A549 (cell line): Measurements from ENCODE around the gene RECQL. TPM values are rescaled to one million over a fixed set of nuclear protein-coding genes. Genes with fewer than 3 reads are reported as not detected.

Source experiments
- ATAC-seq, 2 experiments: fragments of 200-7000 bp in 1 of 2; fragments of >200 bp in 1 of 2; cut with Nextera tagmentation in 1 of 2; cut with Tn5 transposase in 1 of 2; 3 replicates each; pipeline versions ENCODE4 v1.8.0 to v1.9.1; 2018 to 2020; ENCODE audit warnings: mild to moderate bottlenecking in 1 of 2, moderate library complexity in 1 of 2
- CTCF ChIA-PET: fragments of 300-600 bp; sonication (Branson Sonifier 250); formaldehyde crosslinking; extraction: SDS; loops from one replicate; lab custom pipeline; 2021; ENCODE audit warnings: antibody characterized with exemption, inconsistent platforms; lab: Yijun Ruan, JAX
- POLR2A ChIA-PET: fragments of 350-600 bp; formaldehyde crosslinking; extraction: SDS; loops from one replicate; lab custom pipeline; 2021; ENCODE audit warnings: antibody characterized with exemption, inconsistent platforms; lab: Yijun Ruan, JAX
- DNase-seq, 2 experiments: peaks; one replicate each; pipeline versions ENCODE4 v3.0.0 to v3.0.0-alpha.2; 2011 to 2016; ENCODE audit warnings: low read depth in 1 of 2, low spot score in 1 of 2
- FAIRE-seq: peaks from 2 replicates; lab custom pipeline; 2011; peaks lifted over from hg19 to GRCh38; lab: Jason Lieb, UNC
- H3K27ac ChIP-seq, 2 experiments: fragments of >200 bp; sonication (Bioruptor Twin); formaldehyde crosslinking; 3 replicates each; pipeline ENCODE4 v1.5.1; 2016 to 2017
- H3K4me1 ChIP-seq: fragments of >200 bp; sonication (Bioruptor Twin); formaldehyde crosslinking; 3 replicates; pipeline ENCODE4 v1.6.1; 2016
- H3K4me2 ChIP-seq: fragments of >200 bp; sonication (Bioruptor Twin); formaldehyde crosslinking; 3 replicates; pipeline ENCODE4 v1.6.1; 2016
- H3K4me3 ChIP-seq: fragments of >200 bp; sonication (Bioruptor Twin); formaldehyde crosslinking; 3 replicates; pipeline ENCODE4 v1.5.1; 2016
- H3K9me3 ChIP-seq: fragments of >200 bp; sonication (Bioruptor Twin); formaldehyde crosslinking; 3 replicates; pipeline ENCODE4 v1.6.1; 2016
- CHD4 ChIP-seq: fragments of 200-600 bp; sonication (generic); IDR thresholded peaks from 2 replicates; pipeline ENCODE4 v1.6.1; 2016; ENCODE audit warnings: antibody characterized with exemption, mild to moderate bottlenecking, borderline replicate concordance
- CTCF ChIP-seq: fragments of >200 bp; sonication (Bioruptor Twin); formaldehyde crosslinking; IDR thresholded peaks from 3 replicates; pipeline ENCODE4 v1.5.1; 2016
- EHMT2 ChIP-seq: fragments of 200-600 bp; sonication (generic); IDR thresholded peaks from 2 replicates; pipeline ENCODE4 v1.6.1; 2016; ENCODE audit warnings: antibody characterized with exemption, low read depth, mild to moderate bottlenecking, moderate library complexity
- ELK1 ChIP-seq: fragments of 150-350 bp; IDR thresholded peaks from 2 replicates; pipeline ENCODE4 v1.6.1; 2014; ENCODE audit warnings: low read depth, mild to moderate bottlenecking, low read length
- ESRRA ChIP-seq: fragments of 150-350 bp; IDR thresholded peaks from 2 replicates; pipeline ENCODE4 v1.6.1; 2014; ENCODE audit warnings: mild to moderate bottlenecking, low read length, borderline replicate concordance
- HDAC2 ChIP-seq: fragments of 200-600 bp; sonication (generic); IDR thresholded peaks from 2 replicates; pipeline ENCODE4 v1.6.1; 2016
- HES2 ChIP-seq: fragments of >200 bp; sonication (Bioruptor Twin); formaldehyde crosslinking; IDR thresholded peaks from 2 replicates; pipeline ENCODE4 v1.6.1; 2016
- HEYL ChIP-seq: fragments of 250-450 bp; sonication (Bioruptor Pico); IDR thresholded peaks from 2 replicates; pipeline ENCODE4 v1.8.0; 2021; ENCODE audit warnings: mild to moderate bottlenecking, moderate library complexity
- HOXB5 ChIP-seq: fragments of 250-450 bp; sonication (Bioruptor Pico); IDR thresholded peaks from 2 replicates; pipeline ENCODE4 v1.5.0; 2020; ENCODE audit warnings: mild to moderate bottlenecking, moderate library complexity
- KDM5A ChIP-seq: fragments of 200-600 bp; sonication (generic); IDR thresholded peaks from 2 replicates; pipeline ENCODE4 v1.6.1; 2016; ENCODE audit warnings: antibody characterized with exemption, mild to moderate bottlenecking
- MAFK ChIP-seq: fragments of 450-650 bp; IDR thresholded peaks from 2 replicates; pipeline ENCODE4 v1.6.1; 2014; ENCODE audit not compliant: partially characterized antibody
- MAZ ChIP-seq: fragments of 150-350 bp; IDR thresholded peaks from 2 replicates; pipeline ENCODE4 v1.6.1; 2014; ENCODE audit warnings: antibody characterized with exemption, low read depth, low read length, borderline replicate concordance
- NR3C1 ChIP-seq: fragments of >200 bp; sonication (Bioruptor Twin); formaldehyde crosslinking; IDR thresholded peaks from 3 replicates; pipeline ENCODE4 v1.6.1; 2017
- REST ChIP-seq: fragments of 200-600 bp; sonication (generic); IDR thresholded peaks from 2 replicates; pipeline ENCODE4 v1.6.1; 2016; ENCODE audit warnings: antibody characterized with exemption, mild to moderate bottlenecking, moderate library complexity
- SREBF2 ChIP-seq: fragments of 450-650 bp; IDR thresholded peaks from 2 replicates; pipeline ENCODE4 v1.6.1; 2014; ENCODE audit warnings: mild to moderate bottlenecking, moderate library complexity
- TFCP2L1 ChIP-seq: fragments of 250-450 bp; sonication (Bioruptor Pico); IDR thresholded peaks from 2 replicates; pipeline ENCODE4 v1.5.0; 2021; ENCODE audit warnings: mild to moderate bottlenecking
- TP53 ChIP-seq: fragments of 250-450 bp; sonication (Bioruptor Pico); IDR thresholded peaks from 2 replicates; pipeline ENCODE4 v1.5.0; 2021; ENCODE audit warnings: mild to moderate bottlenecking, moderate library complexity
- ZNF302 ChIP-seq: fragments of 250-450 bp; sonication (Bioruptor Pico); IDR thresholded peaks from 2 replicates; pipeline ENCODE4 v1.9.0; 2021; ENCODE audit warnings: inconsistent platforms, mild to moderate bottlenecking, moderate library complexity
- whole genome bisulfite sequencing: methylation state at CpG from one replicate; pipeline ENCODE4 v1.1.6; 2017; ENCODE audit errors: missing lambda C conversion rate; 5-methylcytosine and 5-hydroxymethylcytosine counted together
- polyA plus RNA-seq, 4 experiments: library from polyadenylated mRNA; depleted of rRNA in 3 of 4; stranded (reverse); fragments of >200 nt; fragmentation: RNase III in 1 of 4; extraction: RNeasy Plus Mini Kit Qiagen cat#74134 plus additional on column Dnase treatment in 1 of 4; gene quantifications; 2 replicates in 3 of 4; 3 replicates in 1 of 4; pipeline ENCODE4 v1.2.3, GENCODE V29; 2011 to 2017

The RECQL gene
- polyA plus RNA-seq, 2 of the 4 experiments (the other 2 are of a cell fraction), result 77.0 to 84.2 TPM

GRCh38 chr12:21476949-21477348, 24.5 kb downstream of the RECQL start (continued):
- no peak for TF ChIP-seq REST
- TF ChIP-seq MAFK, result no peak
- no peak for TF ChIP-seq HOXB5
- TF ChIP-seq KDM5A, result no peak
- no peak for TF ChIP-seq TP53
- no peak for TF ChIP-seq MAZ
- no peak for TF ChIP-seq ESRRA
- TF ChIP-seq HES2, result no peak
- no peak for TF ChIP-seq HEYL (CRISPR knock-in tag)

- H3K4me3 ChIP-seq, result no peak overlapping the region
- no peak overlapping the region for H3K27ac ChIP-seq
- no peaks in the 10 kb centered on the region for H3K9me3 ChIP-seq
- FAIRE-seq (no peak), ATAC-seq (no peak)
- 92% methylated on average over 1 of the region's 1 CpG for WGBS
- no peak overlapping the region for H3K4me2 ChIP-seq
- no peaks in the 10 kb centered on the region for H3K4me1 ChIP-seq
- TF ChIP-seq NR3C1 (no peak), CHD4 (no peak), TFCP2L1 (CRISPR knock-in tag) (no peak), SREBF2 (no peak), EHMT2 (no peak), ZNF302 (CRISPR knock-in tag) (no peak), HDAC2 (no peak), ESRRA (no peak), CTCF (no peak), ELK1 (no peak), REST (no peak)
- TF ChIP-seq, all 56 proteins: peak for 0
- POLR2A ChIA-PET, result no interaction called here
- no peak for DNase-seq
- CTCF ChIA-PET, result no interaction called here
Measured at GRCh38 chr12:21475552-21475951, 25.9 kb downstream of the RECQL start.
